Vagina (tissue), 2 donors: ENCODE results near the gene CCDC18.

Experiments
- CTCF ChIP-seq, 3 experiments: fragments of 450-650 bp in 2 of 3; fragments of 200-600 bp in 1 of 3; sonication (generic) in 1 of 3; IDR thresholded peaks; one replicate each; pipeline ENCODE4 v1.5.1; 2017 to 2019; ENCODE audit warnings: antibody characterized with exemption in 3 of 3, mild to moderate bottlenecking in 2 of 3, moderate library complexity in 2 of 3
- POLR2A ChIP-seq, 2 donors: fragments of 450-650 bp; IDR thresholded peaks; one replicate each; pipeline ENCODE4 v1.6.1; 2017; ENCODE audit warnings: antibody characterized with exemption in 2 of 2, mild to moderate bottlenecking in 2 of 2, moderate library complexity in 2 of 2

- no peak for TF ChIP-seq CTCF (IDR thresholded peaks at IDR 0.05)
- TF ChIP-seq POLR2A (IDR thresholded peaks at IDR 0.05): no peak
Measured at GRCh38 chr1:93262645-93263044, 82.1 kb downstream of the CCDC18 start.
